ENCODE data around the gene DSCAML1. TPM values are rescaled to one million over a fixed set of nuclear protein-coding genes. Genes with fewer than 3 reads are reported as not detected.
"Not testable (repeated sequence)": the region's sequence is repeated elsewhere in the genome, so short reads cannot be mapped to it uniquely, and the experiment has no call there.

DSCAML1 gene
- total and polyA plus RNA-seq, 2 donors = 0.32 to 0.47 TPM

GRCh38 chr11:117770061-117770460 is 27.0 kb downstream of the DSCAML1 start:
- 99% methylated on average over 4 of the region's 4 CpGs for WGBS
- Histone ChIP-seq H3K4me3 (ENCODE audit: low read length in 2 of 2) (no peak overlapping the region), H3K27me3 (ENCODE audit: control insufficient read depth in 2 of 2, insufficient read depth in 1 of 2, low read length in 1 of 2) (peaks cover 0 to 6% of the 10 kb centered on the region in 2 donors), H3K27ac (ENCODE audit: low read depth in 1 of 2, low read length in 1 of 2) (no peak overlapping the region), H3K4me1 (ENCODE audit: control insufficient read depth in 2 of 2, insufficient read depth in 2 of 2, low read length in 2 of 2) (no peaks in the 10 kb centered on the region), H3K36me3 (ENCODE audit: control insufficient read depth in 2 of 2, insufficient read depth in 2 of 2, low read length in 1 of 2) (no peaks in the 10 kb centered on the region), H3K9me3 (ENCODE audit: control insufficient read depth in 2 of 2, insufficient read depth in 1 of 2, low read length in 1 of 2) (no peaks in the 10 kb centered on the region)
- DNase-seq (ENCODE audit: low read depth in 6 of 9, low spot score in 9 of 9) = no peak

- WGBS = 100% methylated on average over 2 of the region's 2 CpGs
- DNase-seq (ENCODE audit: low read depth in 6 of 9, low spot score in 9 of 9) = no peak
- Histone ChIP-seq H3K27ac (ENCODE audit: low read depth in 1 of 2, low read length in 1 of 2) (no peak overlapping the region), H3K9me3 (ENCODE audit: control insufficient read depth in 2 of 2, insufficient read depth in 1 of 2, low read length in 1 of 2) (no peaks in the 10 kb centered on the region), H3K27me3 (ENCODE audit: control insufficient read depth in 2 of 2, insufficient read depth in 1 of 2, low read length in 1 of 2) (peaks cover 0 to 6% of the 10 kb centered on the region in 2 donors), H3K4me1 (ENCODE audit: control insufficient read depth in 2 of 2, insufficient read depth in 2 of 2, low read length in 2 of 2) (no peaks in the 10 kb centered on the region), H3K36me3 (ENCODE audit: control insufficient read depth in 2 of 2, insufficient read depth in 2 of 2, low read length in 1 of 2) (no peaks in the 10 kb centered on the region), H3K4me3 (ENCODE audit: low read length in 2 of 2) (no peak overlapping the region)
Measured at GRCh38 chr11:117769533-117769932, 27.5 kb downstream of the DSCAML1 start.

GRCh38 chr11:117768506-117768905 is 28.5 kb downstream of the DSCAML1 start:
- Histone ChIP-seq H3K36me3 (ENCODE audit: control insufficient read depth in 2 of 2, insufficient read depth in 2 of 2, low read length in 1 of 2) (no peaks in the 10 kb centered on the region), H3K4me3 (ENCODE audit: low read length in 2 of 2) (no peak overlapping the region), H3K4me1 (ENCODE audit: control insufficient read depth in 2 of 2, insufficient read depth in 2 of 2, low read length in 2 of 2) (no peaks in the 10 kb centered on the region), H3K27me3 (ENCODE audit: control insufficient read depth in 2 of 2, insufficient read depth in 1 of 2, low read length in 1 of 2) (peaks cover 0 to 6% of the 10 kb centered on the region in 2 donors), H3K27ac (ENCODE audit: low read depth in 1 of 2, low read length in 1 of 2) (no peak overlapping the region), H3K9me3 (ENCODE audit: control insufficient read depth in 2 of 2, insufficient read depth in 1 of 2, low read length in 1 of 2) (no peaks in the 10 kb centered on the region)
- 97% methylated on average over 2 of the region's 2 CpGs for WGBS
- DNase-seq (ENCODE audit: low read depth in 6 of 9, low spot score in 9 of 9) = no peak

- no peak for DNase-seq (ENCODE audit: low read depth in 6 of 9, low spot score in 9 of 9)
- no peak overlapping the region for H3K4me3 ChIP-seq (ENCODE audit: low read length in 2 of 2)
- H3K4me1 ChIP-seq (ENCODE audit: control insufficient read depth in 2 of 2, insufficient read depth in 2 of 2, low read length in 2 of 2) = no peaks in the 10 kb centered on the region
- no peaks in the 10 kb centered on the region for H3K9me3 ChIP-seq (ENCODE audit: control insufficient read depth in 2 of 2, insufficient read depth in 1 of 2, low read length in 1 of 2)
- peaks cover 0 to 6% of the 10 kb centered on the region in 2 donors for H3K27me3 ChIP-seq (ENCODE audit: control insufficient read depth in 2 of 2, insufficient read depth in 1 of 2, low read length in 1 of 2)
- H3K36me3 ChIP-seq (ENCODE audit: control insufficient read depth in 2 of 2, insufficient read depth in 2 of 2, low read length in 1 of 2) = no peaks in the 10 kb centered on the region
- 96% methylated on average over 10 of the region's 10 CpGs for WGBS
- H3K27ac ChIP-seq (ENCODE audit: low read depth in 1 of 2, low read length in 1 of 2) = no peak overlapping the region
Measured at GRCh38 chr11:117767071-117767470, 29.9 kb downstream of the DSCAML1 start.

GRCh38 chr11:117766576-117766975 is 30.4 kb downstream of the DSCAML1 start:
- no peak overlapping the region for H3K4me3 ChIP-seq (ENCODE audit: low read length in 2 of 2)
- peaks cover 0 to 6% of the 10 kb centered on the region in 2 donors for H3K27me3 ChIP-seq (ENCODE audit: control insufficient read depth in 2 of 2, insufficient read depth in 1 of 2, low read length in 1 of 2)
- H3K27ac ChIP-seq (ENCODE audit: low read depth in 1 of 2, low read length in 1 of 2) = no peak overlapping the region
- WGBS = 93% methylated on average over 10 of the region's 10 CpGs
- no peak for DNase-seq (ENCODE audit: low read depth in 6 of 9, low spot score in 9 of 9)
- H3K36me3 ChIP-seq (ENCODE audit: control insufficient read depth in 2 of 2, insufficient read depth in 2 of 2, low read length in 1 of 2) = no peaks in the 10 kb centered on the region
- no peaks in the 10 kb centered on the region for H3K4me1 ChIP-seq (ENCODE audit: control insufficient read depth in 2 of 2, insufficient read depth in 2 of 2, low read length in 2 of 2)
- no peaks in the 10 kb centered on the region for H3K9me3 ChIP-seq (ENCODE audit: control insufficient read depth in 2 of 2, insufficient read depth in 1 of 2, low read length in 1 of 2)

GRCh38 chr11:117766026-117766425 is 31.0 kb downstream of the DSCAML1 start:
- DNase-seq (ENCODE audit: low read depth in 6 of 9, low spot score in 9 of 9) = no peak
- 93% methylated on average over 9 of the region's 9 CpGs for WGBS
- no peaks in the 10 kb centered on the region for H3K4me1 ChIP-seq (ENCODE audit: control insufficient read depth in 2 of 2, insufficient read depth in 2 of 2, low read length in 2 of 2)
- no peaks in the 10 kb centered on the region for H3K36me3 ChIP-seq (ENCODE audit: control insufficient read depth in 2 of 2, insufficient read depth in 2 of 2, low read length in 1 of 2)
- no peak overlapping the region for H3K4me3 ChIP-seq (ENCODE audit: low read length in 2 of 2)
- no peak overlapping the region for H3K27ac ChIP-seq (ENCODE audit: low read depth in 1 of 2, low read length in 1 of 2)
- no peaks in the 10 kb centered on the region for H3K9me3 ChIP-seq (ENCODE audit: control insufficient read depth in 2 of 2, insufficient read depth in 1 of 2, low read length in 1 of 2)
- H3K27me3 ChIP-seq (ENCODE audit: control insufficient read depth in 2 of 2, insufficient read depth in 1 of 2, low read length in 1 of 2) = peaks cover 0 to 6% of the 10 kb centered on the region in 2 donors

- H3K27ac ChIP-seq (ENCODE audit: low read depth in 1 of 2, low read length in 1 of 2) = no peak overlapping the region
- 98% methylated on average over 5 of the region's 5 CpGs for WGBS
- H3K36me3 ChIP-seq (ENCODE audit: control insufficient read depth in 2 of 2, insufficient read depth in 2 of 2, low read length in 1 of 2) = no peaks in the 10 kb centered on the region
- peaks cover 0 to 6% of the 10 kb centered on the region in 2 donors for H3K27me3 ChIP-seq (ENCODE audit: control insufficient read depth in 2 of 2, insufficient read depth in 1 of 2, low read length in 1 of 2)
- no peak overlapping the region for H3K4me3 ChIP-seq (ENCODE audit: low read length in 2 of 2)
- DNase-seq (ENCODE audit: low read depth in 6 of 9, low spot score in 9 of 9) = no peak
- H3K9me3 ChIP-seq (ENCODE audit: control insufficient read depth in 2 of 2, insufficient read depth in 1 of 2, low read length in 1 of 2) = no peaks in the 10 kb centered on the region
- H3K4me1 ChIP-seq (ENCODE audit: control insufficient read depth in 2 of 2, insufficient read depth in 2 of 2, low read length in 2 of 2) = no peaks in the 10 kb centered on the region
Measured at GRCh38 chr11:117765068-117765467, 31.9 kb downstream of the DSCAML1 start.

GRCh38 chr11:117763465-117763864 is 33.6 kb downstream of the DSCAML1 start:
- WGBS = 96% methylated on average over 5 of the region's 5 CpGs
- not testable (repeated sequence) for H3K9me3 ChIP-seq (ENCODE audit: control insufficient read depth in 2 of 2, insufficient read depth in 1 of 2, low read length in 1 of 2); H3K27me3 ChIP-seq (ENCODE audit: control insufficient read depth in 2 of 2, insufficient read depth in 1 of 2, low read length in 1 of 2); H3K36me3 ChIP-seq (ENCODE audit: control insufficient read depth in 2 of 2, insufficient read depth in 2 of 2, low read length in 1 of 2); H3K4me1 ChIP-seq (ENCODE audit: control insufficient read depth in 2 of 2, insufficient read depth in 2 of 2, low read length in 2 of 2); H3K27ac ChIP-seq (ENCODE audit: low read depth in 1 of 2, low read length in 1 of 2); H3K4me3 ChIP-seq (ENCODE audit: low read length in 2 of 2); DNase-seq (ENCODE audit: low read depth in 6 of 9, low spot score in 9 of 9)

- Histone ChIP-seq H3K4me3 (ENCODE audit: low read length in 2 of 2) (no peak overlapping the region), H3K36me3 (ENCODE audit: control insufficient read depth in 2 of 2, insufficient read depth in 2 of 2, low read length in 1 of 2) (no peaks in the 10 kb centered on the region), H3K9me3 (ENCODE audit: control insufficient read depth in 2 of 2, insufficient read depth in 1 of 2, low read length in 1 of 2) (no peaks in the 10 kb centered on the region), H3K27ac (ENCODE audit: low read depth in 1 of 2, low read length in 1 of 2) (no peak overlapping the region), H3K27me3 (ENCODE audit: control insufficient read depth in 2 of 2, insufficient read depth in 1 of 2, low read length in 1 of 2) (peaks cover 0 to 4% of the 10 kb centered on the region in 2 donors), H3K4me1 (ENCODE audit: control insufficient read depth in 2 of 2, insufficient read depth in 2 of 2, low read length in 2 of 2) (no peaks in the 10 kb centered on the region)
- DNase-seq (ENCODE audit: low read depth in 6 of 9, low spot score in 9 of 9) = no peak
- WGBS = 88% methylated on average over 7 of the region's 7 CpGs
Measured at GRCh38 chr11:117761993-117762392, 35.0 kb downstream of the DSCAML1 start.

GRCh38 chr11:117759305-117759704 is 37.7 kb downstream of the DSCAML1 start:
- H3K36me3 ChIP-seq (ENCODE audit: control insufficient read depth in 2 of 2, insufficient read depth in 2 of 2, low read length in 1 of 2) = no peaks in the 10 kb centered on the region
- H3K27me3 ChIP-seq (ENCODE audit: control insufficient read depth in 2 of 2, insufficient read depth in 1 of 2, low read length in 1 of 2) = peaks cover 0 to 2% of the 10 kb centered on the region in 2 donors
- no peak for DNase-seq (ENCODE audit: low read depth in 6 of 9, low spot score in 9 of 9)
- H3K27ac ChIP-seq (ENCODE audit: low read depth in 1 of 2, low read length in 1 of 2) = no peak overlapping the region
- H3K4me3 ChIP-seq (ENCODE audit: low read length in 2 of 2) = no peak overlapping the region
- H3K4me1 ChIP-seq (ENCODE audit: control insufficient read depth in 2 of 2, insufficient read depth in 2 of 2, low read length in 2 of 2) = no peaks in the 10 kb centered on the region
- no peaks in the 10 kb centered on the region for H3K9me3 ChIP-seq (ENCODE audit: control insufficient read depth in 2 of 2, insufficient read depth in 1 of 2, low read length in 1 of 2)
- WGBS = 90% methylated on average over 8 of the region's 8 CpGs

Data from thymus (tissue), 11 donors.